GM18502 (cell line): Measurements from ENCODE around the gene CNRIP1.

Experiments
- ATAC-seq: cut with Tn5 transposase; IDR thresholded peaks from one replicate; pipeline ENCODE4 v1.9.1; 2021; ENCODE audit warnings: mild to moderate bottlenecking; ENCODE audit not compliant: unreplicated experiment, poor library complexity

CNRIP1 gene

DNA sequence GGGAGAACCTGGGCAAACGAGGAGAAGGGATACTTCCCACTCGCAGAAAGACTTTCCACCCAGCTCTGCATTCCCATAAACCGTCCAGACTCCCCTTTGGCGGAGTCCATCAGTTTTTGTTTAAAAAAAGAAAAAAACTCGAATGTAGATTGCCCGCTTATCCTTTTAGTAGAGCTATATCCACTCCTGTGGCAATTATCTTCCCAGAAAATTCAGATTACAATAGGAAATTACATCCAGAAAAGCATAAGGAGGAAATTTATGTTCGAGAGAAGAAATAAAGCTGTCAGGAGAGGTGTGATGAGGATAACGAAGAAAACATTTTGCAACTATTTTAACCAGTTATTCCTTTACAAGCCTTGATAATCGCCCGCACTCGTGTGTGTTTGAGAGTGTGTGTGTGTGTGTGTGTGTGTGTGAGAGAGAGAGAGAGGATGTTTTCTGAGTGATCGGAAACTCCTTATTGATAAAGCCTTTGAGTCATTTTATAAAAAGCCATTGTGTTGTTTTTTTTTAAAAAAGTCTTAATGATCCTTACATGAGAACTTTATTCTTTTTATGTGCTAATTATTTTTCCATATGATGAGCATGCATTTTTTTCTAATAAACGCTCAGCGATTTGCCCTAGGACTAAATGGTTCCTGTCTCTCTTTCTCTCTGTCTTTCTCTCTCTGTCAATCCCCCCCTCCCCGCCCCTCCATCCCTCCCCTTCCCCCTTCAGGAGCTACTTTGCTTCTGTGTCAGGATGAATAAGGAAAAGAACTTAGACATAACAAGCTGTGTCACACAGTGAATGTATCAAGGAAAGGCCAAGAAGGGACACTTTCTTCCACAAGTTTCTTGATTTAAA, 66.3 kb downstream of the CNRIP1 start:
- no peak for ATAC-seq

DNA sequence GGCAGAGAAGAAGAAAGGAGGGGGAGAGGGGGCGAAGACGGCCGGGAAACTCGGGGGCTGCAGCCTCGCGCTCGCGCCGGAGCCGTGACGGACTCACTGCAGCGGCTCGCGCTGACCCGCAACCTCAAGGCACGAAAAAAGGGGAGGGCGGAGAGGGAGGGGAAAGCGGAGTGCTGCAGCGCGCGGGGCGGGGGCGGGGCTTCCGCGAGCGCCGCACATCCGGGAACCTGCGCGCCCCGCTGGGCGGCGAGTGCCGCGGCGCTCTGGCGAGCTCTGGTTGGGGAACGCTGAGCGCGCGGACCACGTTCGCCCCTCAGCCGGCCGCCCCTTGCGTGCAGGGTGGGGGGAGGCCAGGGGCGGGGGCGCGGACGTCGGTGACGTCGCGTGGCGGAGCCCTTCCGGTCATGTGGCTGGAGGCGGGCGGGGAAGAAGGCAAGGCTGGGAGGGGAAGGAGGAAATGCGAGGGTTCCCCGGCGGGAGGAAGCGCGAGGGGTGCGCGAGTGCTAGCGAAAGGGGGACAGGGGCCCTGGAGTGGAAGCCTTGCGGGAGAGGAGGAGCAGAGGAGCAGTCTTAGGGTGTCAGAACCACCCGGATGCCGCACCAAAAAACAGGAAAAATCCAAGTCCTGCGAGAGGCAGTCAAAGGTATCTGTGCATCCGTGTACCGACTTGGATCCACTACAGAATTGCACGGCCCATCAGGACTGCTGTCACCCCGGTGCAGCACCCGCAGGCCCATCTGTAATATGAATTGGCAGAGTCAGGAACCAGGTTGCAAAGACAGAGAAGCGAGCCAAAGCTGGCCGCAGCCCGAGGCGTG, 67.1 kb downstream of the CNRIP1 start, which contains the start of gene PPP3R1:
Gene PPP3R1 (minus strand): TSS at position 133 of the 819 bp plus-strand sequence. CDS start 405 bp downstream, outside the sequence.
- peak; percentile 82 for ATAC-seq

DNA sequence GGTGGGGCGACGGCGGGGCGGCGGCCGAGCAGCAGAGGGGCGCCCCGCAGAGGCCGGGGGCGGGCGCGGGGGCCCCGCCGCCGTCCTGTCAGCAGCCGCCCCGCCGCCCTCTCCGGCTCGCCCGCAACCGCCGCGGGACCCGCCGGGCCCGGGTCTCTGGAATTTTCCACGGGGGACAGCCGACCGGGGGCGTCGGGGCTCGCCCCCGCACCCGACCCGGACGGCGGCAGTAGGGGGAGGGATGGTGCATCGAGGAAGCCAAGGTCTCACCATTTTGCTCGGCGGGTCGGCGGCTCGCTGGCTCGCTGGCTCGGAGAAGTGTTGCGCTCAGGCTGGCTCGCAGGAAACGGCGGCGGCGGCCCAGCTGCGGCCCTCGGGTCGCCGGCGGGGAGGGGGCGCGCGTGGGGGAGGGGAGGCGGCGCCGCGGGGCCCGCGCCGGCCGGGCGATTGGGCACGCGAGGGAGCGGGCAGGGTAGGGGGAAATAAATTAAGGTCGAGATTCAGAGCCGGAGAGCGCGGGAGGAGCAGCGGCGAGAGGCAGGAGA, 67.8 kb downstream of the CNRIP1 start:
- ATAC-seq: peak; percentile 3

DNA sequence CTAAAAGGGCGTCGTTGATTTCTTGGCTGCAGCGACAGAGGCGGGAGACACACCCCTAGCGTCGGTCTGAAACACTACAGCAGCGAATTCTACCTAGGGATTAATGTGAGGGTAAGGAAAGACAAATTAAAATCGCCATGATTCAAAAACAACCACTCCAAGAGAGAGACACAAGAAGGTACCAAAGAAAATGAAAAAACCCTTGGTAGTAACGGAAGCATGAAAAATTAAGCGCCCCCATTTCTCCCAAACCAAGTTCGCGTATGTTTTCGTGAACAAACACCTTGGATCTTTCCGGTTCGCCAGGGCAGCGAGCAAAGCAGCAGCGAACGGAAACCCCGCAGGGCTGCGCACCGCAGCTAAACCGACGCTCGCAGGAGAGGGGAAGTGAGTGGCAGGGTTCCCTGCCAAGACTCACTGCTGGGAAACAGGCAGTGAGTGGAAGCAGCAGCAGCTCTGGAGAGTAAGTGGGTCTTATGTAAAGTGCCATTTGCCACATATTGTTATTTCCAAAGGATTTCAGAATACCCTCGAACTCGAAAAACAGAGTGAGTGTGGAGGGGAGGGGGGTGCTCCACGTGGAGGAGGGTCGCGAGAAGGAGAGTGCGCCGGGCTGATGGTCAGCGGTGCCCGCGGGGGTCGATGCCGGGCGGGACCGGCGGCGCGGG, 68.4 kb downstream of the CNRIP1 start:
- peak; percentile 62 for ATAC-seq

DNA sequence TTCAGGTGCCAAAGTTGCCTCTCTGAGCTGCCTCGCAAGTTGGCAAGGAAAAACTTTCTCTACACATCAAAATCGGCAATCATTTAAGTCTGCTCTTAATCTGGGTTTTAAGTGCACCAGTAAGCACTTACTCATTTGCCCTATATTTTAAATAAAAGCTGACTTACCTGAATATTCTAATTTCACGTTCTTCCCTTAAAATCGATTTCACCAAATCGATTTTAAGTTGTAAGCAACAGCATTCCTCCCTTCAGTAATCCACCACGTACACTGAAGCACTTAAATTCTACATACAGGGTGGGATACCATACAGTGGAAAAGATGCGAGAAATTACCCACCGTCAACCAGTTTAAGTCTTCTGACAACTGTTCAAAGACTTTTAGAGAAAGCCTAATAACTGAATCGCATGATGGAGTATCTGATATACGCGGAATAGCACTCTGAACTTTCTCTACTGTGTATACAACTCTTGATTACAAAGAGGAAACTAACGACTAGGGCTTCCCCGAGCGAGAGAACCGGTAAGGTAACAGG, 69.0 kb downstream of the CNRIP1 start:
- ATAC-seq: no peak

DNA sequence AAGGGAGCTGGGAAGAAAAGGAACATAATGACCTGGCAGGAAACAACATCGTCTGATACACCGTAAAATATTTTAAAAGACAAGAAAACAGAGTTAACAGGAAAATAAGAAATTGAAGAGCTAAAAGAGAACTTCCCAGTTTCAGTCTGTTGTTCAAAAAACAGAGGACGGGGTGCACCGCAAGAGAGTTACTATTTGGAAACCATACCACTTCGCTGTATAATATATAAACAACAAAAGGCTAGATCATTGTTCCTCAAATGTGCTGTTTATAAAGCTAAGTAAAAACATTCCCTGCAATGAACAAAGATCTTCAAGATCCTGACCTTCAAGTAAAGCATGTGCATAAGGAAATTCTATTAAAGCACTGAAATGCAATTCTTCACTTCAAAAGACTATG, 69.6 kb downstream of the CNRIP1 start:
- no peak for ATAC-seq

DNA sequence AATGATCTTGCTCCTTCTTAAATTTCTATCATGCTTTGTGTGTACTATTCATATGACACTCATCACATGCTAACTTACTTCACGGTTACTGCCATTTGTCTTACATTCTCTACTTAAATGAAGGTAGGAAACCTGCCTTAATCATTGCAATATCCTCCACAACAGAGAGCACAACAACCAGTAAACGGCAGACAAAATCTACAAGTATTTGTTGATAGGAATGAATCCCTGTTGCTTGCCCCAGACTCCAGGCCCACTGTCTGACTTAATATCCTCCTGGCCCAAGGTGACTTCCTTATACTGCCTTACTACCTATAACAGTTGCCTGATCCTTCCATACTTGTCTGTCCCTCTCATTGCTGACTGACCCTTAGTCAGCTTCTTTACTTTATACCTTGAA, 70.9 kb downstream of the CNRIP1 start:
- no peak for ATAC-seq

DNA sequence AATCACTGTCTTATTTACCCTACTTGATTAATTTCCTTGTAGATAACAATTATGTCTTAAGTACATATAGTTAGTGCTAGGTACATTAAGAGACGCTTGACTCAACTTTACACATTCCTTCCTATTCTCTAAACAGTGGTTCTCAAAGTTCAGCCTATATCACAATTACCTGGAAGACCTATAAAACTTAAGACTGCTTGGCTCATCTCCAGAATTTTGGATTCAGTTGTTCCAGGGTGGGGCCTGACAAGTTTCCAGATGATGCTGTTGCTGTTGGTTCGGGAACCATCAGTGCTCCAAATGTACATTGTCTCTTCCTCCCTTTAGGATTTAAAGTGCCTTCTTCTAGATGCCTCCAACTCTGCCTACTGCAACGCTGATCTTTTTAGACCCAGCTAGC, 71.4 kb downstream of the CNRIP1 start:
- ATAC-seq: no peak

DNA sequence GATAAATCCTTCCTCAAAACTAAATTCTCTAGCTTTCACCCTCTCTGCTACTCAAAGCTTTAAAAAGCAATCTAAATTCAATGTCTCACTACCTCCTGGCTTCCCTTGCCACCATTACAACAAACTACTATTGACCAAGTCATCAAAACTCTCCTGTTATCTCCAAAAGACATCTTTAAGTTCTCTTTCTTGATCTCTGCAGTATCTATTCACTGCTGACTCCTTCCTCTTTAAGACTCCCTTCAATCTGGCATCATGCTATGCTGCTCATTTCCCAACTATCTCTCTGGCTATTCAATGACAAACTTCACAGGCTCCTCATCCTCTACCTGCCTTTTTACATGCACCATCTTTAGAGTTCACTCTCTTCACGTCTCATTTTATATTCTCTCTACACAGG, 73.4 kb downstream of the CNRIP1 start:
- ATAC-seq: no peak

DNA sequence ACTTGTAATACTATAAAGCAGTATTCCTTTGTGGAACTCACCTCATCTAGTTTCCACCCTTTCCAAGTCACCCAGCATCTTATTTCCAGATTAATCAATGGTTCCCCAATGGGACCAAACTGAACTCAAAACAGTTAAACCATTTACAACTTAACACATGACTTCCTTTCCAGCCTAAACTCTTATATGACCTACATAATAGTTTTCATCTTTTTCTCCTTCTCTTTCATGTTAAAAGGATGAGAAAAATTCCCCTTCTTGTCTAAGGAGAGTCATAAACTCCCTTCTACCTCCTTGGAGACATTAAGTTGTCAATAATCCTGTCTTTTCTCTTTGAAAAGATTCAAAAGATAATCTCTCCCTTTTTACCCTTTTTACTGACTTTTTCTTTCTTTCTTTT, 74.1 kb downstream of the CNRIP1 start:
- ATAC-seq: no peak

DNA sequence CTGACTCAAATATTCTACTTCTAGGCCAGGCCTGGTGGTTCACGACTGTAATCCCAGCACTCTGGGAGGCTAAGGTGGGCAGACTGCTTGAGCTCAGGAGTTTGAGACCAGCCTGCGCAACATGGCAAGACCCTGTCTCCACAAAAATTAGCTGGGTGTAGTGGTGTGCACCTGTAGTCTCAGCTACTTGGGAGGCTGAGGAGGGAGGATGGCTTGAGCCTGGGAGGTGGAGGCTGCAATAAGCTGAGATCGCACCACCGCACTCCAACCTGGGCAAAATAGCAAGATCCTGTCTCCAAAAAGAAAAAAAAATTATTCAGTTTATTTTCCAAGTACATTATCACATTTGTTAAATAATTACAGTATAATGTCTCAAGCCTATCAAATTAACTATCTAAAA, 74.7 kb downstream of the CNRIP1 start:
- ATAC-seq: no peak

DNA sequence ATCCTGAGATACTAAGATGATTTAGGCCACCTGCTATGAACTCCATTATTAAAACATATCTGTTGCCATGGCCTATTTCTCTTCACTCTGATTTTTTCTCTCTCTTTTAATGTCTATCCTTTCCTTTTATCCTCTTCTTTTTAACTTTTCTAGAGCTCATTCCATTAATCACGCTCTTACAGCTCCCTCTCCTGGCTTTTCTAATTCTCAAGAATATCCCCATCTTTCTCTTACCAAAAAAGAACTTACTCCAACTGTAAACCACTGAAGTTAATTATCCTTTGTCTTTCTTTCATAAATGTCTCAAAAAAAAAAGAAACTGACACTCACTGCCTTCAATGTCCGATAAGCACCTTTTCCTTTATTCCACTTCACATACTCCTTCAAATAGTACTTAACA, 75.3 kb downstream of the CNRIP1 start:
- ATAC-seq: no peak
